GM21825 (cell line): ENCODE data around the gene THAP4.

Experiments
- ATAC-seq: cut with Tn5 transposase; IDR thresholded peaks from one replicate; pipeline ENCODE4 v1.9.1; 2021; ENCODE audit warnings: mild to moderate bottlenecking, moderate library complexity; ENCODE audit not compliant: unreplicated experiment

THAP4 gene, protein sequence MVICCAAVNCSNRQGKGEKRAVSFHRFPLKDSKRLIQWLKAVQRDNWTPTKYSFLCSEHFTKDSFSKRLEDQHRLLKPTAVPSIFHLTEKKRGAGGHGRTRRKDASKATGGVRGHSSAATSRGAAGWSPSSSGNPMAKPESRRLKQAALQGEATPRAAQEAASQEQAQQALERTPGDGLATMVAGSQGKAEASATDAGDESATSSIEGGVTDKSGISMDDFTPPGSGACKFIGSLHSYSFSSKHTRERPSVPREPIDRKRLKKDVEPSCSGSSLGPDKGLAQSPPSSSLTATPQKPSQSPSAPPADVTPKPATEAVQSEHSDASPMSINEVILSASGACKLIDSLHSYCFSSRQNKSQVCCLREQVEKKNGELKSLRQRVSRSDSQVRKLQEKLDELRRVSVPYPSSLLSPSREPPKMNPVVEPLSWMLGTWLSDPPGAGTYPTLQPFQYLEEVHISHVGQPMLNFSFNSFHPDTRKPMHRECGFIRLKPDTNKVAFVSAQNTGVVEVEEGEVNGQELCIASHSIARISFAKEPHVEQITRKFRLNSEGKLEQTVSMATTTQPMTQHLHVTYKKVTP

DNA sequence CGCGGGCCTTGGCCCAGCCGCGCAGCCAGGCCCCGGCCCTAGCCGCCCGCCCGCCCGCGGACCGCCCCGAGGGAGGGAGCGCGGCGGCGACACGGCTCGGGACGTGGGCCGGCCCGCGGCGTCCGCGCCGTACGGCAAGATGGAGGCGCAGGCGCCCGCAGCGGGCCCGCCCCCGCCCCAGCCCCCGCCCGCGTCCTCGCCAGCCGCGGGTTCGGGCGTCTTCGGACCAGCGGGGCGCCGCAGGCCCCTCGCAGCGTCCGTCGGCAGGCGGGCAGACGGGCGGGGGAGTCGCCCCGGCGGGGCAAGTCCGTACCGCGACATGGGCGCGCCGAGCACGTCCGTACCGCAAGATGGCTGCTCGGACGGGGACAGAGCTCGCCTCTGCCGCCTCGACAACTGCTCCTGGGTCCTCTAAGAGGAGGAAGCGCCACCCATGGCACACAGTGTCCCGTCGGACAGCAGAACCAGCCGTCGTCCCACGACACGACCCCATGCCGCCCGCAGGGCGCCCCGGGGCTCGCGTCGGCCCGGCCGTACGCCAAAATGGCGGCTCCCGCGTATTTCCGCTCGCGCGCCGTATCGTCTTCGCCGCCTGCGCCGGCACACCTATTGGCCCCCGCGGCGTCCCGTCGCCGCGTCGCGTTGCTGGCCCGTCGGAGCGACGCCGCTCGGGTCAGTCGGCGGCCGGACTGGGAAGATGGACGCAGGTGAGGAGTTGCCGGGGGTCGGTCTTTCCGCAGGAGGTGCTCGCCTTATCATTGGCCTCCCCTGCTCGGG, at the start of gene THAP4, which contains the start of gene ATG4B:
TSS of gene THAP4 (minus strand) at position 141 of the 777 bp plus-strand sequence. CDS start 141 bp downstream, outside the sequence.
TSS of gene ATG4B (plus strand) at position 676 of the 777 bp plus-strand sequence. CDS start at position 698, 22 bp downstream.
- peak; percentile 60 for ATAC-seq

DNA sequence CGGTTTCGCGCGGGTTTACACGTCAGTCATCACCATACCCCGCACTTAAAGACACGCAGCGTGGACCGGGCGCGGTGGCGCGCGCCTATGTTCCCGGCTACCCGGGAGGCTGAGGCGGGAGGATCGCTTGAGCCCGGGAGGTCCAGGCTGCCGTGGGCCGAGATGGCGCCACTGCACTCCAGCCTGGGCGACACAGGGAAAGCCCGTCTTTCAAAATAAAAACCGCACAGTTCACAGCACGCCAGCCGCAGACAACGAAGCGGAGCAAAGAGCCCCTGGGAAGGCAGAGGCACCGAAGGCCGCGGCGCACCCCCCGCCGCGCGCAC, 49.3 kb upstream of the THAP4 start:
- peak; percentile 20 for ATAC-seq

DNA sequence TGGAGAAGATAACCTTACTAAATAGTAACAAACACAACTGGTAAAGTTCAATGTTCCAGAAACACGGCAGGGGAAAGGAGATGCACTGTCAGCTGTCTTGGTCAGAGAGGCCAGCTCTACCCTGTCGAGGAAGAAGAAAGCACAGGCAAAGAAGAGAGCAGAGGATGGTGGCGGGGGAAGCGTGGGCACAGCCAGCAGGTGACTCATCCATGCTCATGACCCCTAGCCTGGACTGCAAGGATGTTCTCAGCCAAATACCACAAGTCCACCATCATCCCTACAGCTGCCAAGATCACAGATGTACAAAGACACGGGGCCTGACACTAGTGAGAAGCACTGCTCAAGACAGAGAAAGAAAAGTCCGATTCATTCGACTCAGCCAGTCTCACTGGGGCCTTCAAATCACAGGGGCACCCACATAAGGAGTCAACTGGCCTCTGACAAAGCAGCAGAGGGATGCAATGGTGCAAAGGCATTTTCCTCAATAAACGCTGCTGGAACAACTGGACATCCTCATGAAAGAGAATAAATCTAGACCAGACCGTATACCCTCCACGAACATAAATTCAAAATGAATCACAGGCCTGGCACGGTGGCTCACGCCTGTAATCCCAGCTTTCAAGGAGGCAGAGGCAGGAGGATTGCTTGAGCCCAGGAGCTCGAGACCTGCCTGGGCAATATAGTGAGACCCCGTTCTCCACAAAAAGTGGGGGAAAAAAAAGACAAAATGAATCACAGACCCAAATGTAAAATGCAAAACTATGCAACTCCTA, 44.1 kb upstream of the THAP4 start:
- no peak for ATAC-seq

DNA sequence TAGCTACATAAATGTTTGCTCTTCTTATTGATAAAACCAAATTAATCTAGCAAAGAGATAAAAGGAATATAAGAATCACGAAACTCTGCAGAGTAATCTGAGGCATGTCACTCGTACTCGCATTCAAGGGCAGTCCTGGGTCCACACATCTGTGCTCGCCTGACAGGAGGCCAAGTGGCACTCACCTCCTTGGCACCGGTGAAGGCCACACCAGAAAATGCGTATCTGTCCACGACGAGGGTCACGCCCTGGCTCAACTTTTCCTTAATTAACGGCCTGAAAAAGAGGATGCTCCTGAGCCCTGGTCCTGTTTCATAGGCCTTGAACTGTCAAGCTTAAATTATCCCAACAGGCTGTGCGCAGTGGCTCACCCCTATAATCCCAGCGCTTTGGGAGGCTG, 43.1 kb upstream of the THAP4 start:
- ATAC-seq: no peak

DNA sequence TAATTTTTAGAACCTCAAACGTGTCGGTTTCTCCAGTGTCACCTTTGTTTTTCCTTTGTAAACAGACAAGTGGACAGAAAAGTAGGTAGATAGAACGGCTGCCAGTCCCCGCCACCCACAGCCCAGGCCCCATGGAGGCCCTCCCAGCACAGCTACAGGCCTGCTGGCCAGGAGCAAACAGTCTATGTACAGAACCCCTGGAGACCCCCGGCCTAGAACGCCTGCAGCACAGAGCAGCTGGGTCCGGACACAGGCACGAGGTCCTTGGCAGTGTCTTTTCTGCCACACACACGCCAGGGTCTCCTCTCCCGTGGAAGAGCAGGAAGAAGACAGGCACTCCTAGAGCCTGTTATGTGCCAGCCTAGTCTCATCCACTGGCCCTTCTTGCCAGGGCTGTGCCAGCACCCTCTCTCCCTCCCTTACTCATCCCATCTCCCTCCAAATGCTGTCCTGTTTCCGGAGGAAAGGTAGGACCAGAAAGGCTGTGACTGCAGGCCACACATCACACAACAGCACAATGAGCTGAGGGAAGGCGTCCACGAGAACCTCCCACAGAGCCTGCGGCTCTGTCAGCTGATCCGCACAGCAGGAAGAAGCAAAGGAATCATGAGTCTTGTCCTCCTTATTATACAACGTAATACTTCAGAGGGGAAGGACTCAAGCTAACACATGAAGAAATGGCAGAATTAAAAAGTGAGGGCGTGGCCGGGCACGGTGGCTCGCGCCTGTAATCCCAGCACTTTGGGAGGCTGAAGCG, 42.0 kb upstream of the THAP4 start:
- no peak for ATAC-seq

GRCh38 chr2:241678307-241678706, 41.3 kb upstream of the THAP4 start:
- ATAC-seq: no peak

DNA sequence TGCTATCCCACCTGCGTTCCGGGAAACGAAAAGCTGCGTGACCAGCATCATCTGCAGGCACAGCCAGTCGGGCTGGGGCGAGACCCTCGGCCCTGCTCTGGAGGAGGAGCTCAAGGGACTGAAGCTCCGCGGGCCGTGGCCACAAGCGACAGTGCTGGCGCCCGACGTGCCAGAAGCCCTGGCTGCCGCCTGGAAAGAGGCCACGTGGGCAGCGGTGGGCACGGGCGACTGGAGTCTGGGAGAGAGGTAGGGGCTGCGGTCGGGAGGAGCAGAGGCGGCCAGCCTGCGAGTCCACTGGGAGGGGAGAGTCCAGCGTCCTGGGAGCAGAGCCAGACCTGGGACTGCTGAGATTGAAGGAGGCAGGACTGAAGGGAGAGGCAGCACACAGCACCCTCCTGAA, 40.4 kb upstream of the THAP4 start:
- ATAC-seq: no peak

- no peak for ATAC-seq
These were observed 39.7 kb upstream of the THAP4 start for GRCh38 chr2:241676665-241677064.

DNA sequence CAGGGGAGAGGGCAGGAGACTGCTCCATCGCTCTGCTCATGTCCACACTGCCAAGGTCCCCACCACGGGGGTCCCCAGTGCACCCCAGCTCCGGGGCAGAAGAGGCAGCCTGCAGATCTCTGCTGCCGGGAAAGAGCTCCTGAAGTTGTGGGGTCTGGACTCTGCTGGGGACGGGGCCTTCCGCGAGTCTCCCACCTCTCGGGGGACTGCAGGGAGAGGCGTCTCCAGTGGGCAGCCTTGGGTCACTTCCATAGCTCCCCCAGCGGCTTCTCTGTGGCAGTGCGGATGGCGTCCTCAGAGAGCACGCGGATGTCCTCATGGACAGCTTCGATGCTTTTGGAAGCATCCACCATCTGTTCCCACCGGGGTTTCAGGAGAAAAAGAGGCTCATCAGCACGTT, 38.9 kb upstream of the THAP4 start:
- ATAC-seq: no peak

- no peak for ATAC-seq
These were observed 37.1 kb upstream of the THAP4 start for GRCh38 chr2:241673797-241674725.

DNA sequence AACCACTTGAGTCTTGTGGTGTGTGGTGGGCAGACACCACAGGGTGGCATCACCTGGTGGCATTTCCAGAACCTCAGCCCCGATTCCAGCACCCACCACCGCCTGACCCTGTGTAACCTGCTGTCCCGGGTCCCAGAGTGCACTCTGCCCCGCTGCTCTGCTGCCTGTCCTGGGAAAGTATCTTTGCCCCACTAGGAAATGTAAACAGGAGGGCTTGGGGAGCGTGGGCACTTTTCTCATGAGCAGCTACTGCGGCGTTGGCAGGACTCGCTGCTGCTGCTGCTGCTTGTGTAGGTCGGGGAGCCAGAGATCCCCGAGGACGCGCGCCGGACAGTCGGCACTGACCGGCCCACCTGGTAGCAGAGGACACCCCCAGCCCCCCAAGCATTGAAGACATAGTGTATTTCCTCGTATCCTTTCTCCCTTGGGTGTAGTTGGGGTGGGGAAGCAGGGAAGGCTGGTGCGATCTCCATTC, 36.3 kb upstream of the THAP4 start:
- no peak for ATAC-seq

- ATAC-seq: no peak
These were observed 35.6 kb upstream of the THAP4 start for GRCh38 chr2:241672243-241673188.

GRCh38 chr2:241671457-241672240, 34.7 kb upstream of the THAP4 start:
- ATAC-seq: no peak

GRCh38 chr2:241670333-241671110, 33.6 kb upstream of the THAP4 start:
- ATAC-seq: no peak

DNA sequence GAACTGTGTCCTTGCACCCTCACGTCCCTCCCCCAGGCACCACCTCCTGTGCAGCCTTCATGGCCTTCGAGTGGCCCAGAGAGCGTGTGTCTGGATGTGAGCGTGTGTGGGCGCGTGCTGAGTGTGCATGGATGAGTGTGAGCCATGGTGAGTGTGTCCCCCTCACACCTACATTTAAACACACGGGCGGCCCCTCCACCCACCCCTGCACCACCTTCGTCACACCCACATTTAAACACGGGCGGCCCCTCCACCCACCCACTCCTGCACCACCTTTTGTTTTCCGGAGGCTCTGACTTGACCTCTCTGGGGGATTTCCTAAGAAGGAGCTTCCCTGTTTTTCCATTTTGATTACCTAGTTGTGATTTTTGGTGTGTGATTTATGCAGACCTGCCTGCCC, 31.9 kb upstream of the THAP4 start:
- no peak for ATAC-seq

DNA sequence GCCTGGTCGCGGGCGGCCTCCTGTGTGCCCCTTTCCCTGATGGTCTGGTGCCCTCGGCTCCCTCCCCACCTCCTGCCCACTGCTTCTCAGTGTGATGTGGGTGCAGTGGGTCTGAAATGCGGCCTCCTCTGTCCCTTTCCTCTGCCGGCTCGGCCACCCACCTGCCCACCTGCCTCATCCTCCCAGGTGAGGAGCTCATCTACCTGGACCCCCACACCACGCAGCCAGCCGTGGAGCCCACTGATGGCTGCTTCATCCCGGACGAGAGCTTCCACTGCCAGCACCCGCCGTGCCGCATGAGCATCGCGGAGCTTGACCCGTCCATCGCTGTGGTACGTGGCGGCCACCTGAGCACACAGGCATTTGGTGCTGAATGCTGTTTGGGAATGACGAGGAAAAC, 31.4 kb upstream of the THAP4 start:
- no peak for ATAC-seq
